Skeletal muscle satellite cell (primary cell): ENCODE data around the gene UNC5B.

Source experiments
- H3K27me3 ChIP-seq: 2 replicates; pipeline ENCODE4 v1.7.0; 2013; ENCODE audit warnings: low read length; ENCODE audit not compliant: control insufficient read depth, insufficient read depth
- H3K36me3 ChIP-seq: 2 replicates; pipeline ENCODE4 v1.7.0; 2013; ENCODE audit warnings: mild to moderate bottlenecking, control low read depth, low read length; ENCODE audit not compliant: insufficient read depth
- H3K4me1 ChIP-seq: 2 replicates; pipeline ENCODE4 v1.7.0; 2013; ENCODE audit warnings: low read length; ENCODE audit not compliant: control insufficient read depth, insufficient read depth
- H3K4me2 ChIP-seq: 2 replicates; pipeline ENCODE4 v1.7.0; 2013; ENCODE audit warnings: mild to moderate bottlenecking, low read length
- H3K4me3 ChIP-seq: 2 replicates; pipeline ENCODE4 v1.7.0; 2013; ENCODE audit warnings: low read length
- H3K9ac ChIP-seq: 2 replicates; pipeline ENCODE4 v1.7.0; 2013; ENCODE audit warnings: mild to moderate bottlenecking, low read depth, low read length, moderate library complexity
- H3K9me3 ChIP-seq: replicated peaks from 2 replicates; pipeline ENCODE4 v1.7.0; 2013; ENCODE audit warnings: mild to moderate bottlenecking, control low read depth, low read length

UNC5B gene

GRCh38 chr10:71277914-71278665, 65.7 kb downstream of the UNC5B start:
- Histone ChIP-seq H3K36me3 (no peaks in the 10 kb centered on the region), H3K4me3 (no peak overlapping the region), H3K9me3 (no peaks in the 10 kb centered on the region), H3K27me3 (no peaks in the 10 kb centered on the region), H3K4me2 (no peak overlapping the region), H3K9ac (no peak overlapping the region), H3K4me1 (no peaks in the 10 kb centered on the region)

- Histone ChIP-seq H3K36me3 (no peaks in the 10 kb centered on the region), H3K4me1 (no peaks in the 10 kb centered on the region), H3K4me2 (no peak overlapping the region), H3K27me3 (no peaks in the 10 kb centered on the region), H3K9ac (no peak overlapping the region), H3K4me3 (no peak overlapping the region), H3K9me3 (no peaks in the 10 kb centered on the region)
Measured at GRCh38 chr10:71278691-71279588, 66.6 kb downstream of the UNC5B start.

GRCh38 chr10:71279590-71280170, 67.3 kb downstream of the UNC5B start:
- no peaks in the 10 kb centered on the region for H3K9me3 ChIP-seq
- no peak overlapping the region for H3K9ac ChIP-seq
- H3K36me3 ChIP-seq = no peaks in the 10 kb centered on the region
- H3K4me1 ChIP-seq = no peaks in the 10 kb centered on the region
- H3K4me2 ChIP-seq = no peak overlapping the region
- no peaks in the 10 kb centered on the region for H3K27me3 ChIP-seq
- H3K4me3 ChIP-seq = no peak overlapping the region

- Histone ChIP-seq H3K4me1 (no peaks in the 10 kb centered on the region), H3K4me2 (no peak overlapping the region), H3K36me3 (no peaks in the 10 kb centered on the region), H3K9ac (no peak overlapping the region), H3K27me3 (no peaks in the 10 kb centered on the region), H3K9me3 (no peaks in the 10 kb centered on the region), H3K4me3 (no peak overlapping the region)
Measured at GRCh38 chr10:71280216-71280615, 67.8 kb downstream of the UNC5B start.

GRCh38 chr10:71280825-71281224, 68.5 kb downstream of the UNC5B start:
- Histone ChIP-seq H3K4me3 (no peak overlapping the region), H3K27me3 (no peaks in the 10 kb centered on the region), H3K9me3 (no peaks in the 10 kb centered on the region), H3K36me3 (no peaks in the 10 kb centered on the region), H3K9ac (no peak overlapping the region), H3K4me1 (no peaks in the 10 kb centered on the region), H3K4me2 (no peak overlapping the region)

GRCh38 chr10:71281646-71282322, 69.4 kb downstream of the UNC5B start:
- Histone ChIP-seq H3K9me3 (no peaks in the 10 kb centered on the region), H3K4me3 (no peak overlapping the region), H3K4me2 (no peak overlapping the region), H3K36me3 (no peaks in the 10 kb centered on the region), H3K4me1 (no peaks in the 10 kb centered on the region), H3K9ac (no peak overlapping the region), H3K27me3 (no peaks in the 10 kb centered on the region)

- Histone ChIP-seq H3K4me2 (no peak overlapping the region), H3K36me3 (no peaks in the 10 kb centered on the region), H3K27me3 (no peaks in the 10 kb centered on the region), H3K4me3 (no peak overlapping the region), H3K9me3 (no peaks in the 10 kb centered on the region), H3K4me1 (no peaks in the 10 kb centered on the region), H3K9ac (no peak overlapping the region)
Measured at GRCh38 chr10:71282323-71282680, 69.9 kb downstream of the UNC5B start.

GRCh38 chr10:71283410-71283809, 71.0 kb downstream of the UNC5B start:
- H3K4me2 ChIP-seq = no peak overlapping the region
- no peak overlapping the region for H3K9ac ChIP-seq
- no peaks in the 10 kb centered on the region for H3K27me3 ChIP-seq
- H3K9me3 ChIP-seq = no peaks in the 10 kb centered on the region
- no peak overlapping the region for H3K4me3 ChIP-seq
- no peaks in the 10 kb centered on the region for H3K36me3 ChIP-seq
- no peaks in the 10 kb centered on the region for H3K4me1 ChIP-seq

GRCh38 chr10:71283876-71284275, 71.5 kb downstream of the UNC5B start:
- Histone ChIP-seq H3K9me3 (no peaks in the 10 kb centered on the region), H3K27me3 (no peaks in the 10 kb centered on the region), H3K4me2 (no peak overlapping the region), H3K4me3 (no peak overlapping the region), H3K36me3 (no peaks in the 10 kb centered on the region), H3K9ac (no peak overlapping the region), H3K4me1 (no peaks in the 10 kb centered on the region)

GRCh38 chr10:71284544-71285179, 72.3 kb downstream of the UNC5B start:
- no peak overlapping the region for H3K9ac ChIP-seq
- peaks cover 4% of the 10 kb centered on the region for H3K4me1 ChIP-seq
- H3K9me3 ChIP-seq = no peaks in the 10 kb centered on the region
- no peak overlapping the region for H3K4me3 ChIP-seq
- H3K27me3 ChIP-seq = no peaks in the 10 kb centered on the region
- no peak overlapping the region for H3K4me2 ChIP-seq
- H3K36me3 ChIP-seq = no peaks in the 10 kb centered on the region

- no peaks in the 10 kb centered on the region for H3K36me3 ChIP-seq
- no peak overlapping the region for H3K4me2 ChIP-seq
- no peaks in the 10 kb centered on the region for H3K9me3 ChIP-seq
- H3K4me3 ChIP-seq = no peak overlapping the region
- no peak overlapping the region for H3K9ac ChIP-seq
- H3K4me1 ChIP-seq = peaks cover 4% of the 10 kb centered on the region
- H3K27me3 ChIP-seq = no peaks in the 10 kb centered on the region
Measured at GRCh38 chr10:71285180-71285545, 72.8 kb downstream of the UNC5B start.
